Camera-type eye (tissue), 1 donor: Measurements from ENCODE around the gene ZNF669. TPM values are rescaled to one million over a fixed set of nuclear protein-coding genes. Genes with fewer than 3 reads are reported as not detected.

Experiments
- total RNA-seq: library from RNA; depleted of rRNA; stranded (reverse); fragments of >200 nt; gene quantifications from one replicate; pipeline ENCODE4 v1.2.3, GENCODE V29; 2014

The ZNF669 gene
- 14.3 TPM for total RNA-seq

DNA sequence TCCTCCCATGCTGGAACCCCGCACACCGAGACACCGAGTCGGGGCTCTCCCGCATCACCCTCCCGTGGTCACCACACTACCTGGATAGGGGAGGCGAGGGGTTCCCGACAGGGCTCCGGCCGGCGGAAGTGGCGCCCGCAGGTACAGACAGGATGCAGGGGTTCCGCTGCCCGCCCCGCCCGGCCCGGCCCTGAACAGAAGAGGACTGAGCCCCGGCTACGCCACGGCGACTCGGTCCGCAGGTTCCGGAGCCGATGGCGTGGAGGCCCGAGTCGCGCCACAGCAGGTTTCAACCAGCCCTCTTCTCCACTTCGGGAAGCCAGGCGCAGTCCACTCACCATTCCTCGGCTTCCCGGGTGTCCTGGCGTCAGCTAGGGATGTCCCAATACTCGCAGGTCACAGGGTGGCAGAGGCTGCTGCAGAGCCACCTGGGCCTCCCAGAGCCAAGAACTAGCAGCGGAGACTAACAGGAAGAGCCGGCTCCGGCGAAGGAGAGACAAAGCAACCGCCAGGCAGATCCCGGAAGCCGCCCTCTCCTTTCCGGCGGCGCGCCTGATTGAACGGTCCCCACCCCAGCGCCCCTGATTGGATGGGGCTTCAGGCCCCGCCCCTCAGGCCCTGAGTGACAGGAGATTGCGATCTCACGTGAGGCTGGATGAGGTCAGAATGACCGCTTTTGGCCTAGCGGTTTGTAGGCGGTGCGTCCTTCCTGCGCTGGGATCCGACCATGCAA is at the start of gene ZNF669:
Gene ZNF669, minus strand, starts transcription at position 498 of the 733 bp plus-strand sequence. Its CDS starts 157 bp downstream, at position 341.

DNA sequence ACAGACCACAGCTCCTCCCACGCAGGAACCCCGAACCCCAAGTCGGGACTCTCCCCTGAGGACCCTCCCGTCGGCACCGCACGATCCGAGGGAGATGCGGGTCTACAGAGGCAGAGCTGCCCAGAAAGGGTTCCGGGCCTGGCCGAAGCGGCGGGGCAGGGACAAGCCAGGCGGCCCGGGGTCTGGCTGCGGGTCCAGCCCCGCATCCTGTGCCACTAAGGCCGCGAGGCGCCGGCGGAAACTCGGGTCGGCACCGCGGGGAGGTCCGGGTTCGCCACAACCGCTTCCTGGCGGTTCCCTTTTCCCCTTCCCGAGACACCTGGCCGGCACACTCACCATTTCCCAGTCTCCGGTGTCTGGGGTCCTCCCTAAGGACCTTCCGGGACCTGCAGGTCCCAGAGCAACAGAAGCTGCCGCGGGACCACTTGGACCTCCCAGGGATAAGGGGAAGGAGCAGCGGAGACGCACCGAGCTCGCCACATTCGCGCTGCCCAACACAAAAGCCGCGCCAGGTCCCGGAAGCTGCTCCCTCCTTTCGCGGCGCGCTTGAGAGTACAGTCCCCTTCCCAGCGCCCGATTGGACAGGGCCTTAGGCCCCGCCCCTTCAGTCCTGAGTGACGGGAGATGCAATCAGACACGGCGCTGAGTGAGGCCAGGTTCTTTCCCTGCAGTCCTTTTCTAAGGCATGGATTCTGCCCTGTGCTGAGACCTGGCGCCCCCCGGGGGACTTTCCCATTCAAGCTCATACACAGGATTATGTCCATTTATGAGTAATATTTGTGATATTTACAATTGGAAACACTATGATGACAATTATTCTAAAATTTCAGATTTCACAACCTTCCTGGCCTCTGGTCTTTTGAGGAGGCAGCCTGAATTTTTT is 25.7 kb downstream of the ZNF669 start, which contains the start of gene ZNF670:
Gene ZNF670, minus strand, starts transcription at position 554 of the 883 bp plus-strand sequence. Its CDS starts 215 bp downstream, at position 339.

Other genes starting within 250 kb of the ZNF669 start
- 43.1 TPM for gene AHCTF1, start 172.4 kb downstream of the ZNF669 start, total RNA-seq
- gene ZNF695, start 96.3 kb downstream of the ZNF669 start, total RNA-seq: 3.1 TPM
- 13.2 TPM for gene ZNF670, start 25.5 kb downstream of the ZNF669 start, total RNA-seq
- gene ZNF124, start 67.7 kb upstream of the ZNF669 start, total RNA-seq: 124 TPM
- not detected for gene VN1R5, start 151.7 kb upstream of the ZNF669 start, total RNA-seq
- 46.9 TPM for gene ZNF496, start 227.5 kb upstream of the ZNF669 start, total RNA-seq